Measurements from ENCODE around the gene RXRA.
"Not testable (repeated sequence)": the region's sequence is repeated elsewhere in the genome, so short reads cannot be mapped to it uniquely, and the experiment has no call there.

The RXRA gene

DNA sequence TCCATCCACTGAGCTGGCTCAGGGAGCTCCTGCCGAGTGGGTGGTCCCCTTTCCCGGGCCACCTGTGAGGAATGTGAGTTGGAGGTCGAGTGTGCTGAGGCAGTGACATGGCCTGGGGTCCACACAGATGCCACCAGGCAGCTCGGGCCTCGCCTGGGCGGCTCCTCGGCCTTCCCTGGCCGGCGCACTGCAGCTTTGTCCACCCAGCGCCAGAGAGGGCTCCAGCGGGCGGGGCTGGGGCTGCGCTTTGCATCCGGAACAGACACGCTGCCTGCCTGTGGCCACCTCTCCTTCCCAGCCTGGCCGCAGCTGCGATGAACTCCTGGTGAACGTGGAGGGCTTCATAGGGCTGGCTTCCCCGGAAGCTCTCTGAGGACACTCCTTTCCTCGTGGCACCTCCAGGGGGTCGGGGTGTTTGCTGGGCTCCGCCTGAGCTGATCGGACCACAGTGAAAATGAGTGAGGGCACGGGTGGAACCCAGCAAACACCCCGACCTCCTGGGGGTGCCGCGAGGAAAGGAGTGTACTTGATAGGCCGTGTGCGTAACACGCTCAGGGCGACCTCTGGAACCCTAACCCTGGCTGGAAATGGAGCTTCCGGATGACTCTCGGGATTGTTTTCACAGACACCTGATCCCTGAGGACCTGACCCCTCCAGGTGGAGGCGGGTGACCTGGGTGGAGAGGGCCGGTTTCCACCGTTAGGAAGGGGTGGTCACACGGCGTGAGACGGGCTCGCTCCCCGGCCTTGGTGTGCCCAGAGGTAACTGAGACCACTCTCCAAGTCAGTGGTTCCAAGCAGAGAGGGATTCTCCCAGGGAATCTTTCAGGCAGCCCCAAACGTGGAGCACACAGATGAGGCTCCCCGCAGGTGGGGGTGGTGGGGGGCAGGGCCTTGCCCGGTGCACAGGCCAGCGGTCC, 31.8 kb upstream of the RXRA start:
- DNase-seq: no peak

DNA sequence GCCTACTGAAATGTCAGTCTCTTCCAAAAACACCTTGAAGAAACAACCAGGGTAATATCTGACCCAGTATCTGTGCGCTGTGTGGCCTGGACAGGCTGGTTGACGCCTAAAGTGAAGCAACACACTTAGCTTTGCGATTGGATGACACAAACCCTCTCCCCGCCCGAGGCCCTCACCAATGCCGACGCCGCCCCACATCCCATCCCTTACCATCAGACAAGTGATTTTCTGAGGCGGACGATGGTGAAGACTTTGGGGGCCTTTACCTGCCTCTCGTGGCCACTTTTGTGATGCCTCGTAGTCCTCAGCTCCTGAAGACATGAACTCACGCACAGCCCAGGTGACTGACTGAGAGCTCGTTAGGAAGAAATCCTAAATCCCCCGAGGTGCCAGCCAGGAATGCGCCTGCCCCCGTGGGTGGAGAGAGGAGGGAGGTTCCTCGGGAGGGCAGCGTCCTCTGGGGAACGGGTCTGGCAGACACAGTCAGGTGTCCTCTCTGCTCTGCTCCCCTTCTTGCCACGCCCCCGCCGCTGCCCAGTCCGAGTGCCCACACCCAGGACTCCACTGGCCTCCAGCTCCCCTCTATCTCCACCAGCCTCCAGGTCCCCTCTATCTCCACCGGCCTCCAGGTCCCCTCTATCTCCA, 31.0 kb upstream of the RXRA start:
- DNase-seq: no peak

- no peak for DNase-seq
Measured at GRCh38 chr9:134295746-134296250, 30.5 kb upstream of the RXRA start.

DNA sequence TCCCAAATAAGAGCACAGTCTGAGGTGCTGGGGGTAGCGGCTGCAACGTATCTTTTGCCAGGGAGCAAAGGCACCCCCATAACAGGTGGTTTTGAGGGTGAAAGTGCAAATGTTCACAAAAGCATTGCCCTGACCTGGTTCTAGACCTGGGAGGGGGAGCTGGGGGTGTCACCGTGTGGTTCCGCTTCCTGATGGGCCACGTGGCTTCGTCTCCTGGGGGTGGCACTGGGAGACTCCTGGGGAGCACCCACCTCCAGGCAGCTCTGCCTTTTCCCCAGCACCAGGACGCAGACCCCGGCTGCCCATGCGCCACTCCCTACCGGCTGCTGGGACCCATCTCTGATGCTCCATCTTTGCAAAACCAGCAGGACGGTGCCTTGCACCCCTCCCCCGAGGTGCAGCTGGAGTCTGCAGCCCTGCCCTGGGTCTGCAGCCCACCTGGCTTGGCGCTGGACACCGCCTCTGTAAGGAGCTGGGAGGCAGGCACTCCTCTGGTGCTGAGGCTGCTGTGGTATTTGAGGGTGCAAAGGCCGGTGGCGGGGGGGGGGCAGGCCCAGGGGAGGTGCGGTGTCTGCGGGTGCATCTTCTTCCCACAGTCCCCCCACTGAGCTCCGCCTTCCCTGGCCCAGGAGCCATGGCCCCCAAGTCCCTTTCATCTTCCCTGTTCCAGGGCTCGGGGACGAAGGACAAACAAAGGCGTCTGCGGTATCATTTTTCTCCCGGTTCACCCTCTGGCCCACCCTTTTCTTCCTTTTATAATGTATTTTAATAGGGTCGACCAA, 29.8 kb upstream of the RXRA start:
- no peak for DNase-seq

- DNase-seq: no peak
Measured at GRCh38 chr9:134297083-134297410, 29.2 kb upstream of the RXRA start.

DNA sequence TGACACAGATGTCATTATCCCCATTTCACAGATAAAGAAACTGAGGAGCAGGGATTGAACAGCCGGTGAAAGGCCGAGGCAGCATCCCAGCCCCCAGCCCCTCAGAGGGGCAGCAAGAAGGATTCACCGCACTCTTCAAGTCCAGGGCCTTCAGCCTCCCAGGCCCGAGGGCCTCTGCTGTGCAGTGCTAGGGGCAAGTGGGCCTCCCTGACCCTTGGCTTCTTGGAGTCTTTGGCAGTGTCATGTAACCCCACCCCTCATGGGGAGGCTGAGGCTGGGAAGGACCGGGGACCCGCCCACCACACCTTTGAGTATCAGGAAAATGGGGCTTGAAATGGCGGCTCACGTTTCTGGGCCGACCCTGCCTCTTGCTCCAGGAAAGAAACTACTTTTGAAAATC, 28.7 kb upstream of the RXRA start:
- DNase-seq: no peak

DNA sequence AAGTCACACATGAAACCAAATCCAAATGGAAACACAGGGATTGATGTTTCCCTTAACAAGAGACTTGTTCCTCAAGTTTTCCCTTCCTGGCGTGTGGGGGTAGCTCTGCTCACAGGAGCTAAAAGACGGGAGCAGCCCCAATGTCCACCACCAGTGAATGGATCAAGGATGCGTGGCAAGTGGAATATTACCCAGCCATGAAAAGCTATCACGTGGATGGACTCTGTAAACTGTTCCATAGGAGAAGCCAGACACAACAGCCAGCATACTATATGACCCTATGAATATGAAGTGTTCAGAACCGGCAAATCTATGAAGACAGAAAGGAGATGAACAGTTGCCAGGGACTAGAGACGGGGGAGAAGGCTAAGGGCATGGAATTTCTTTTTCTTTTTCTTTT, 28.3 kb upstream of the RXRA start:
- no peak for DNase-seq

DNA sequence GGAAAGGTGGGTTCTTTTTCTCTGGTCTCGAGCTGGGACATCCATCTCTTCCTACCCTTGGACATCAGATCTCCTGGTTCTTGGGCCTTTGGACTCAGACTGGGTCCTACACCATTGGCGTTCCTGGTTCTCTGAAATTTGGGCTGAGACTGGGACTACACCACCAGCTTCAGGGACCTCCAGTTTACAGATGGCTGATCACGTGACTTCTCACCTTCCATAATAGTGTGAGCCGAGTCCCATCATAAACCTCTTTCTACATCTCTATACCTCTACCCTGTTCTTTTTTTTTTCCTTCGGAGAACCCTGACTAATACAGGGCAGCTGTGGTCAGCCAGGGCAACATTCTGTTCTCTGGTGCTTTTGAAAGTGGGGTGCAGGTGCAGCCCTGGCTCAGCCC, 27.2 kb upstream of the RXRA start:
- no peak for DNase-seq

DNA sequence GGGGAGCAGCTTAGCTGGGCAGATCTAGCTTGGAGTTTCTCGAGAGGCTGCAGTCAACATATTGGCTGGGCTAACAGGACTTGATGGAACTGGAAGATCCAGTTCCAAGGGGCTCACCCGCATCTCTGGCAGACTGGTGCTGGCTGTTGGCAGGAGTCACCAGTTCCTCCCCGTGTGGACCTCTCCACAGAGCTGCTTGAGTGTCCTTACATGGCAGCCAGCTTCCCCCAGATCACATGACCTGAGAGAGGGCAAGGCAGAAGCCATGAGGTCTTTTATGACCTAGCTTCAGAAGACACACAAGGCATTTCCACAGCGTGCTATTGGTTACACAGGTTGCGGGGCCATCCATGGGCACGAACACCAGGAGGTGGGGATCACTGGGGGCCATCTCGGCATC, 26.4 kb upstream of the RXRA start:
- DNase-seq: no peak

- DNase-seq: peak; percentile 75
Measured at GRCh38 chr9:134301387-134302129, 24.7 kb upstream of the RXRA start.

- no peak for DNase-seq
Measured at GRCh38 chr9:134302130-134302817, 24.0 kb upstream of the RXRA start.

DNA sequence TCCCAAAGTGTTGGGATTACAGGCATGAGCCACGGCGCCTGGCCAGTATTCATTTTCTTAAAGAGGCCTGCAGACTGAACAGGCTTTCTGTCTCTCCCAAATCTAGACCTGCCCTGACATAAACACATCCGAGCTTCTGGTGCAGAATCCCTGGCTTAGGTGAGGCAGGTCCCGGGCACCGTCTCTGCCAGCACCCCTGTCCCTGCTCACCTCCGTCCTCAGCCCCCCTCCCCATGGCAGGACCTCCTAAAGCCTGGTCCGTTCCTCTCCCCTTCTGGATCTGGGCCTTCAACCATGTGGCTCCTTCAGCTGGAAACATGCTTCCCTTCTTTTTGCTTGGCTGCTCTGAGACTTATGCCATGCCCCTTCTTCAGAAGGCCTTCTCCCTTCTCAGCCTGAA, 22.7 kb upstream of the RXRA start:
- no peak for DNase-seq

DNA sequence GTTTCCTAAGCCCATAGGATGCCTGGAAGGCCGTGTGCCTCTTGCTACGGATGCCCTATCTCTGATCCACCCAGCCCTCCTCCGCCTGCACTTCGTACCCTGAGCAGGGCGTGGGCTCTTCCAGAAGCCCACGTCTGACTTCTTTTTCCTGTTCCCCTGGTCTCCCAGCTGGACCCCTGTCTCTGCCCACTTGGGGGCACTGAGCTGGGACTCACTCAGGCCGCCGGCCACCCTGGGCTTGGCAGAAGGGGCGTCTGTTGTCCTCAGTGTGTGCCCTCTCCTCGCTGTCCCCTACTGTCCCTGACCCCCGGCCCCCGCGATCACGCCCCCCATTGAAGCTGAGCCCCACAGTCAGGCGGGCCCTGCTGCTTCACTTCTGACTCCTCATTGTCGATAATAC, 22.0 kb upstream of the RXRA start:
- DNase-seq: no peak

- DNase-seq: no peak
Measured at GRCh38 chr9:134304690-134305089, 21.6 kb upstream of the RXRA start.

DNA sequence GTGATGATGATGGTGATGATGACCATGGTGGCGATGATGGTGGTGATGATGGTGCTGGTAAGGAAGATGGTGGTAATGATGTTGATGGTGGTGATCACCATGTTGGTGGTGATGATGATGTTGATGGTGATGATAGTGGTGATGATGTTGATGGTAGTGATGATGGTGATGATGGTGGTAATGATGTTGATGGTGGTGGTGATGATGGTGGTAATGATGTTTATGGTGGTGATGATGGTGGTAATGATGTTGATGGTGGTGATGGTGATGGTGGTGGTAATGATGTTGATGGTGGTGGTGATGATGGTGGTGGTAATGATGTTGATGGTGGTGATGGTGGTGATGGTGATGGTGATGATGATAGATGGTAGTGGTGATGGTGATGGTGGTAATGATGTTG, 20.7 kb upstream of the RXRA start:
- DNase-seq: no peak

DNA sequence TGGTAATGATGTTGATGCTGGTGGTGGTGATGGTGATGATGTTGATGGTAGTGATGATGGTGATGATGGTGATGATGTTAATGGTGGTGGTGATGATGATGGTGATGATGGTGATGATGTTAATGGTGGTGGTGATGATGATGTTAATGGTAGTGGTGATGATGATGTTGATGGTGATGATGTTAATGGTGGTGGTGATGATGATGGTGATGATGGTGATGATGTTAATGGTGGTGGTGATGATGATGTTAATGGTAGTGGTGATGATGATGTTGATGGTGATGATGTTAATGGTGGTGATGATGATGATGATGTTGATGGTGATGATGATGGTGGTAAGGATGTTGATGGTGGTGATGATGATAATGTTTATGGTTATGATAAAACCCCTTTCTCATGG, 20.2 kb upstream of the RXRA start:
- DNase-seq: not testable (repeated sequence)

DNA sequence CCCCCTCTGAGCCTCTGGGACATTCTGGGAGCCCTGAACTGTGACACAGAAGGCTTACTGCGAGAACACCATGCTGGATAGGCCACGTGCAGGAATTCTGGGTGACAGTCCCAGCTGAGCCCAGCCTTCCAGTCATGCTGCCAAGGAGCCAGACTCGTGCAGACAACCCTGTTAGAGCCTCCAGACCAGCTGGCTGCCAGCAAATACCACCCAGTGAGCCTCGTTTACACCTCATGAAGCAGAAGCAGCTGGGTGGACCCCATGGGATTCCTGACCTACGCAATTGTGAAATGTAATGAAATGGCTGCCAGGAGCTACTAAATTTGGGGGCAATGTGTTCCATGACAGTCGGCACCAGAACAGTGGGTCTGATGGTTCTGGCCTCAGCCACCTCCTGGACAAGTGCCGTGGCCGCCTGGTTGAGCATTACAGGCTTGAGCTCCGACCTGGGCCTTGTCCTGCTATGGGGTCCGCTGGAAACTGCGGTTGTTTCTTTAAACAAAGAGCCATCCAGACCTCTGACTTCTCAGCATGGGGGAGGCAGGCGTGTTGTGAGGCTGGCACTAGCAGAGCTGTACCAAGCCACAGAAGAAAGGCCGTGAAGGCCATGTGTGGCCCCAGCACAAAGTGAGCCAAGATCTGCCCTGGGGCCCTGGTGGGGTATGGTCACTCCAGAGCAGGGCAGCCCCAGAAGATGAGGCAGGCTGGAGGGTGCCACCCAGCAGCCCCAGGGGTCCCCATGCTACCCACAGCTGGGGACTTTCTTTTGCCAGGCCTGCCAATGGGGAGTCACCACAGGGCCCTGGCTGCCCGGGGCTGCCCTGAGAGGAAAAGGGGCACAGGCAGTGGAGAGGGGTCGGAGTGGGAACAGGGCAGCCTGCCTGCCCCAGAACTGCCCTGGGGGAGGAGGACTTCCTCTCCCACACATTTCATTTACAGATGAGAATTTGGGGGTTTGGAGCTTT, 19.3 kb upstream of the RXRA start:
- no peak for DNase-seq

- no peak for DNase-seq
Measured at GRCh38 chr9:134307674-134308638, 18.3 kb upstream of the RXRA start.

GRCh38 chr9:134308639-134309220, 17.5 kb upstream of the RXRA start:
- not testable (repeated sequence) for DNase-seq
